GM23248 (cell line): Measurements from ENCODE around the gene NR5A2.

Source experiments
- EZH2 ChIP-seq: fragments of 200-600 bp; sonication (generic); IDR thresholded peaks from 2 replicates; pipeline ENCODE4 v1.6.1; 2018; ENCODE audit warnings: antibody characterized with exemption, mild to moderate bottlenecking; ENCODE audit not compliant: insufficient read depth, poor library complexity, severe bottlenecking
- EZH2phosphoT487 ChIP-seq: fragments of 200-600 bp; sonication (generic); IDR thresholded peaks from 2 replicates; pipeline ENCODE4 v1.6.1; 2018; ENCODE audit warnings: antibody characterized with exemption, moderate library complexity, mild to moderate bottlenecking, low read depth; ENCODE audit not compliant: insufficient read depth

- no peak for TF ChIP-seq EZH2
- TF ChIP-seq EZH2phosphoT487, result no peak
Observed at GRCh38 chr1:200152336-200152735, 124.8 kb downstream of the NR5A2 start.
